OCI-LY7 (cell line): Measurements from ENCODE around the gene CELF4.

Source experiments
- CTCF ChIP-seq: fragments of 200-600 bp; sonication (generic); conservative IDR thresholded peaks from 2 replicates; pipeline ENCODE4 v1.5.1; 2014; ENCODE audit warnings: mild to moderate bottlenecking, antibody characterized with exemption, low read length, moderate library complexity, mixed read lengths
- EZH2phosphoT487 ChIP-seq: fragments of 200-600 bp; sonication (generic); IDR thresholded peaks from 2 replicates; pipeline ENCODE4 v1.6.1; 2018; ENCODE audit warnings: low read depth, borderline replicate concordance, mild to moderate bottlenecking, mixed run types, antibody characterized with exemption, low read length, moderate library complexity, mixed read lengths

- TF ChIP-seq CTCF (no peak), EZH2phosphoT487 (no peak)
Observed at GRCh38 chr18:37351110-37351509, 214.5 kb downstream of the CELF4 start.
